Pons (tissue), 1 donor: Measurements from ENCODE around the gene MAN2A2.
A peak's percentile ranks its signal among the peaks of the same experiment; 100 is the strongest.
"Not testable (repeated sequence)": the region's sequence is repeated elsewhere in the genome, so short reads cannot be mapped to it uniquely, and the experiment has no call there.

Experiments used
- DNase-seq: peaks from one replicate; pipeline ENCODE4 v3.0.0-alpha.2; 2016; ENCODE audit warnings: low spot score

The MAN2A2 gene

DNA sequence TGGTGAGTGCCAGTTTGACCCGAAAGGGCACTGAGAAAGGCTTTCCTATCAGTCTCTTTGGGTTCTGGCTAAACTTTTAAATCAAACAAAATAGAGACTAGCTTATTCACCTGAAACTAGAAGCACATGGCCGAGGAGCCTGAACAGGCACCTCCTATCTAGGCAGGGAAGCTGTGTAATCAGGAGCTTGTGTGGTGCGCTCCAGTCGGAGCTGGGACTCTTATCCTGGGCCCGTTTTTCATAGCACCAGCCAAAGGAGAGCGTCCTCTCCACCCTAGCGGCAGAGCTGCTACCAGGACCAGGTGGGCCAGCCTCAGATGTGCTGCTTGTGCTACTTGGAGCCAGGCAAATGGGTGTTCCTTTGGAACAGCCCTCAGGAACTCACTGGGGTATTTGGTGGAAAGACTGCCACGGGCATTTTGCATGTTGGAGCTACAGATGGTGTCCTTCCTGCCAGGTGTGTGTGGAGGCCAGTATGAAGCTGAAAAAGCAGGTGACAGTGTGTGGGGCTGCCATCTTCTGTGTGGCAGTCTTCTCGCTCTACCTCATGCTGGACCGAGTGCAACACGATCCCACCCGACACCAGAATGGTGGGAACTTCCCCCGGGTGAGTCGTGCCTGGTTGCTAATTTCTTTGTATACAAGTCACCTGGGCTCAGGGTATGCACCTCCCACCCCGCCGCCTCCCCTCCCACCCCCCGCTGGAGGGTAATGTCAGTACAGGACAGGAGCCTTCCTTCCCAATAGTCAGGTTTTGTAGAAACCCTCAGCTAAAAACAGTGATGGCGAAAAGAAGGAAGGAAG, 833 bp downstream of the MAN2A2 start:
- no peak for DNase-seq

GRCh38 chr15:90904746-90905145, 1.6 kb downstream of the MAN2A2 start:
- no peak for DNase-seq

DNA sequence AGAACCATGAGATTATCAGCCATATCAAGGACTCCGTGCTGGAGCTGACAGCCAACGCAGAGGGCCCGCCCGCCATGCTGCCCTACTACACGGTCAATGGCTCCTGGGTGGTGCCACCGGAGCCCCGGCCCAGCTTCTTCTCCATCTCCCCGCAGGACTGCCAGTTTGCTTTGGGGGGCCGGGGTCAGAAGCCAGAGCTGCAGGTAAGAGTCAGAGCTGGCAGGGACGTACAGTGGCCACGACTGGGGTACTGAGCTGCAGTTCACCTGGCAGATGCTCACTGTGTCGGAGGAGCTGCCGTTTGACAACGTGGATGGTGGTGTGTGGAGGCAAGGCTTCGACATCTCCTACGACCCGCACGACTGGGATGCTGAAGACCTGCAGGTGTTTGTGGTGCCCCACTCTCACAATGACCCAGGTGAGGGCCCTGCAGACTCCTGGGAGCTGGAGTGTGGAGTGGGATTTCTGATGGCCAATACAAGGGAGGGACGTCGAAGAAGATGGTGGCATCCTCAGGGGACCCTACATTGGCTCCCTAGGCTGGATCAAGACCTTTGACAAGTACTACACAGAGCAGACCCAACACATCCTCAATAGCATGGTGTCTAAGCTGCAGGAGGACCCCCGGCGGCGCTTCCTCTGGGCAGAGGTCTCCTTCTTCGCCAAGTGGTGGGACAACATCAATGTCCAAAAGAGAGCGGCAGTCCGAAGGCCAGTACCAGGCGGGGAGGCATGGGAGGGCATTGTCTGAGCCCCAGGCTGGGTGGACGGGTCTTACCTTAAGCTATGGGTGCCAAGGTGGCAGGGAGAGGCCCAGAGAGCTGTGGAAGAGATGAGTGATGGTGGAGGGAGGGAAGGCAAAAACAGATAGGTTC, 2.4 kb downstream of the MAN2A2 start:
- DNase-seq, result no peak

GRCh38 chr15:90906181-90906849, 3.2 kb downstream of the MAN2A2 start:
- DNase-seq, result no peak

DNA sequence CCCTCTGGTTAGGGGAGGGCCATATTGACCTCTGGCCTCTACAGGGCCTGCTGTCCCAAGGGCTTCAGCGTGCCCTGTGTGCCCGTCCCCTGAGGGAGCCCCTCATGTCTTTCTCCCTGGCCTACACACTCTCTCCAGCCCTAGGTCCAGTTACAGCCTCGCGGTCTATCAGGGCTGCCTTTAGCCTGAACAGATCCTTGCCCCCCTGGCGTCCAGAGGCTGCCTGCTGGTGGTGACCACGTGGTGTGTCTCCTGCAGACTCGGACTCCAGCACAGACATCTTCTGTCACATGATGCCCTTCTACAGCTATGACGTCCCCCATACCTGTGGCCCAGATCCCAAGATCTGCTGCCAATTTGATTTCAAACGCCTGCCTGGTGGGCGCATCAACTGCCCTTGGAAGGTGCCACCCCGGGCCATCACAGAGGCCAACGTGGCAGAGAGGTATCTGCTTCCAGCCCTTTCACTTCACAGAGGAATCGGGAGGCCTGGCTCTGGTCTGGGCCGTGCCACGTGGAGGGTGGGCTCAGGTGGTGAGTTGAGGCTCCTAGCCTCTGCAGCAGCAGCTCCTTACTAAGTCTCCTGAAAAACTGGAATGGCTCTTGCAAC, 4.1 kb downstream of the MAN2A2 start:
- DNase-seq, result no peak

- DNase-seq, result peak; percentile 84
Observed at GRCh38 chr15:90907838-90908507, 4.9 kb downstream of the MAN2A2 start.

DNA sequence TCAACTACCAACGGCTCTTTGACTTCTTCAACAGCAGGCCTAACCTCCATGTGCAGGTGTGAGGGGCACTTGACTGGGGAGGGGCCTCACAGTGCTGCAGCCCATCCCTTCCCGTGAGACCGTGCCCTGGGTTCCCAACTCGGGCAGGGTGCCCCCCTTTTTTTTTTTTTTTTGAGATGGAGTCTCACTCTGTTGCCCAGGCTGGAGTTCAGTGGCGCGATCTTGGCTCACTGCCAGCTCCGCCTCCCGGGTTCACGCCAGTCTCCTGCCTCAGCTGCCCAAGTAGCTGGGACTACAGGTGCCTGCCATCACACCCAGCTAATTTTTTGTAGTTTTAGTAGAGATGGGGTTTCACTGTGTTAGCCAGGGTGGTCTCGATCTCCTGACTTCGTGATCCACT, 6.3 kb downstream of the MAN2A2 start:
- not testable (repeated sequence) for DNase-seq

DNA sequence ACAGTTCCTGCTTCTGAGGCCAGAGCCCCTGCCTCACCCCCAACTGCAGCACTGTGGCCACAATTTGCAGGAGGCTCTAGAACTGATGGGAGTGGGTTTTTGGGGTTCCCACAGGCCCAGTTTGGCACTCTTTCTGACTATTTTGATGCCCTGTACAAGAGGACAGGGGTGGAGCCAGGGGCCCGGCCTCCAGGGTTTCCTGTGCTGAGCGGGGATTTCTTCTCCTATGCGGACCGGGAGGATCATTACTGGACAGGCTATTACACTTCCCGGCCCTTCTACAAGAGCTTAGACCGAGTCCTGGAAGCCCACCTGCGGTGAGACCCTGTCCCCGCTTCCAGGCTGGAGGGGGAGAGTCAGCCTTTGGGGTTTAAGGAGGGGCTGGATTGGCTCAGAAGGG, 6.9 kb downstream of the MAN2A2 start:
- DNase-seq, result no peak

DNA sequence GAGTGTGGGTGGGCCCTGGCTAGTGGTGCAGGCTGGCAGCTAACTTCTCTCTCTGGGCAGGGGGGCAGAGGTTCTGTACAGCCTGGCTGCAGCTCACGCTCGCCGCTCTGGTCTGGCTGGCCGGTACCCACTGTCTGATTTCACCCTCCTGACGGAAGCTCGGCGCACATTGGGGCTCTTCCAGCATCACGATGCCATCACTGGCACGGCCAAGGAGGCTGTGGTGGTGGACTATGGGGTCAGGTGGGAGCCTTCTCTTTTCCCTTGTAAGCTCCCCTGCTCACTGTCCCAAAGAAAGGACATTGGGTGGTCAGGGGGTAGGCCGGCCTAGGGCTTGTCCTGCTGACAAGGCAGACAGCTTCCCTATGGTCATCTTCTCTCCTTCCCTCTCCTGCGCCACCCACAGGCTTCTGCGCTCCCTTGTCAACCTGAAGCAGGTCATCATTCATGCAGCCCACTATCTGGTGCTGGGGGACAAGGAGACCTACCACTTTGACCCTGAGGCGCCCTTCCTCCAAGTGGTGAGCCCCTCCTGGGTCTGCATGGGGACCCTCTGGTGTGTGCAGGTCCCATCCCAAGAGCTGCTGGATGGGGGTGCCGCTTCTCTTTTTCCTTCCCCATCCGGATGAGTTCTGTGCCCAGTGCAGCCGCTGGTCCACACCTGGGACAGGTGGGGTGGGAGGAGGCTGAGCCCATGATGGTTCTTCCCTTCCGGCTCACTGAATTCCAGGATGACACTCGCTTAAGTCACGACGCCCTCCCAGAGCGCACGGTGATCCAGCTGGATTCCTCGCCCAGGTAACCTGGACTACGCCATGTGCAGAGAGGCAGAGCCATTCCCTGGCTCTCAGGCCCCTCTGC, 7.6 kb downstream of the MAN2A2 start:
- no peak for DNase-seq

GRCh38 chr15:90911302-90911623, 8.2 kb downstream of the MAN2A2 start:
- DNase-seq, result no peak

GRCh38 chr15:90911906-90912769, 9.0 kb downstream of the MAN2A2 start:
- no peak for DNase-seq

DNA sequence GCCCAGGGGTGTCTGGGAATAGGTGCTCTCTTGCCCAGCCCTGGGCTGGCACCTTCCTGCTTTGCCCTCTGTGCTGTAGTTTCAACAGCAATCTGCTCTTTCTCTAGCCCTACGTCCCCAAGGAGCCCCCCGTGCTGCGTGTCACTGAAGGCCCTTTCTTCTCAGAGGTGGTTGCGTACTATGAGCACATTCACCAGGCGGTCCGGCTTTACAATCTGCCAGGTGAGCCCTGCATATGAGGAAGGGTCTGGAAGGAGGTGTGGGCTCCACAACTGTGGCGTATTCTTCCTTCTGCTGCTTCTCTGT, 9.6 kb downstream of the MAN2A2 start:
- no peak for DNase-seq

DNA sequence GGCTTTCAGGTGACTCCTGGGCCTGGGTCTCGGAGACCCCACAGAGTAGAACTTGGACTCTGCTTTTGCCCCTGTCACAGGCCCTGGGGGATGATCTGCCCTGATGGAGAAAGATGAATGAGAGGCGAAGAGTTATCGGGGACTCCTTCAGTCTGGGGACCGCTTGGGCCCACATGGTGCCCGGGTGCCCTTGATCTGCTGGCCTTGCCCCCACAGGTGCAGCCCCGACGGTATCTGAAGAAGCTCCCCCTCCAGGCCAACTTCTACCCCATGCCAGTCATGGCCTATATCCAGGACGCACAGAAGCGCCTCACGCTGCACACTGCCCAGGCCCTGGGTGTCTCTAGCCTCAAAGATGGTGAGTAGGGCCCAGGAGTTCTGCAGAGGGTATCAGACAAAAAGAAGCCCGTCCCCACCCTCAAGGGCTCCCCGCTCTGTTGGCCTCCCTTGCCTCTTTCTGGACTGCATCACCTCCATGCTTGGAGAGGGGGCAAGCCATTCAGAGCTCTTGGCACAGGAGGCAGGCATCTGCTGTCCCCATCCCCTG, 10.4 kb downstream of the MAN2A2 start:
- no peak for DNase-seq

DNA sequence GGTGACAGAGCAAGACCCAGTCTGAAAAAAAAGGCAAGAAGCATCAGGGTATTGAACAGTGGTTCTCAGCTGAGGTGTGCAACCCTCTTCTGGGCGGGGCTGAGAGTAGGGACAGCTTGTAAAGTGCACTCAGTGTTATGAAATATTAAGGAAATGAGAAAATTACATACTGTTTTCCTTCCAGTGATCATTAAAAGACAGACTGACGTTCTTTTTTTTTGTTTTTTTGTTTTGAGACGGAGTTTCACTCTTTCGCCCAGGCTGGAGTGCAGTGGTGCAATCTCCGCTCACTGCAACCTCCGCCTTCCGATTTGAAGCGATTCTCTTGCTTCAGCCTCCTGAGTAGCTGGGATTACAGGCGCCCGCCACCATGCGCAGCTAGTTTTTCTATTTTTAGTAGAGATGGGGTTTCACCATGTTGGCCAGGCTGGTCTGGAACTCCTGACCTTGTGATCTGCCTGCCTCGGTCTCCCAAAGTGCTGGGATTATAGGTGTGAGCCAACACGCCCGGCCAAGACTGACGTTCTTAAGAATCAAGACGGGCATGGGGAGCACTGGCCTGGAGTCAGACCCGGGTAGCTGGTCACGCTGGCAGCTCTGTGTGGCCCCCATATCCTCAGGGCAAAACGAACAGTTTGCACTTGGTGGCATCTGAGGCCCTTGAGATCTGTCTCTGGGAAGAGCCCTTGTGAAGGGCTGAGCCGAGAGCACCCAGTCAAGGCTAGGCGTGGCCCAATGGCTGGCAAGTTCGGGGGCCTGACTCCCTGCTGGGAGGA, 11.4 kb downstream of the MAN2A2 start:
- no peak for DNase-seq

GRCh38 chr15:90915216-90915807, 12.2 kb downstream of the MAN2A2 start:
- no peak for DNase-seq

DNA sequence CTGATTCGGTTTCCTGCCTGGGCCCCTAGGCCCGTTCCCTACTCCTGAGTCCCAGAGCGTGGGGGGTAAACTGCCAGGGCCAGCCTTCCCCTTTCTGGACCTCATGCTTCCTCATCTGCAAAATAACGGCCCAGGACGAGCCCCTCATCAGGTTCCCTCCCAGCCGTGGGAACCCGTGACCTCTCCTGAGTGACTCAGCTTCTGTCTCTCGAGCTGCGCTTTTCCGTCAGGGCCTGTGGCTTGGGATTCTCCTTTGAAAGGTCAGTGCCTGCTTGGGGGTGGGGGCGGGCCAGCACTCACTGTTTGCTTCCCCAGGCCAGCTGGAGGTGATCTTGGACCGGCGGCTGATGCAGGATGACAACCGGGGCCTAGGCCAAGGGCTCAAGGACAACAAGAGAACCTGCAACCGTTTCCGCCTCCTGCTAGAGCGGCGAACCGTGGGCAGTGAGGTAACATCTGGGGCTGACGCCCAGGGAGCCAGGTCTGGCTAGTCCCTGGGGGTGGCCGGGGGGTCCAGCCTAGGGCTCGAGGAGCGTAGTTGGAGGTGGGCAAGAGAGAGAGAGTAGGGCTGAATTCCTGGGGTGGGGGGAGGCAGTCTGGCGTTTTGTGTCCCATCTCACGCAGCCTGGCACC, 12.8 kb downstream of the MAN2A2 start:
- DNase-seq, result no peak

- DNase-seq, result no peak
Observed at GRCh38 chr15:90916461-90916860, 13.4 kb downstream of the MAN2A2 start.

DNA sequence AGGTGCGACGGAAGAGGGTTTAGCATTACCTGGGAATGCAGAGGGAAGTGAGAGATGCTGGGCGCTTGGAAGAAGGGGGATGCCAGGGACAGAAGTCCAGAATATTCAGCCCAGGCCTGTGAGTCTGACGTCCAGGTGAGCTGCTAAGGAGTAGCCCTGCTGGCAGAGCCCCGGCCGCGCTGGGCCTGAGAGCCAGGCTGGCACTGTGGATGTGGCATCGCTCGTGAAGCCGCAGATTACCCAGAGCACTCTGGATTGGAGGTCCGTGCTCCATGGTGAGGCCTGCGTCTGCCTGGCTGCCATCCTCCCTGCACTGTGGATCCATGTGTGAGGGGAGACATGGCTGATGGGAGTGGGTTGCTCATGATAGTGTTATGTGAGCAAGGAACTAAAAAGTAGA, 14.5 kb downstream of the MAN2A2 start:
- DNase-seq, result no peak
